IMR-90 (cell line): ENCODE measurements around the gene LRP1B. TPM values are rescaled to one million over a fixed set of nuclear protein-coding genes. Genes with fewer than 3 reads are reported as not detected.

Experiments used
- ATAC-seq: fragments of 200-7000 bp; cut with Tn5 transposase; 2 replicates; pipeline ENCODE4 v1.9.1; 2020; ENCODE audit warnings: low read depth, mild to moderate bottlenecking, moderate library complexity
- BruUV-seq: library from RNA; stranded (reverse); fragments of 400-500 nt; replicated peaks from 2 replicates; lab custom pipeline; 2021; lab: Mats Ljungman, UMichigan
- CTCF ChIA-PET: fragments of 300-600 bp; formaldehyde crosslinking; extraction: SDS; loops from one replicate; lab custom pipeline; 2021; ENCODE audit warnings: antibody characterized with exemption; lab: Yijun Ruan, JAX
- POLR2A ChIA-PET: fragments of 300-600 bp; sonication (Branson Sonifier 250); formaldehyde crosslinking; loops from one replicate; lab custom pipeline; 2022; ENCODE audit warnings: antibody characterized with exemption; ENCODE audit not compliant: unreplicated experiment; lab: Charles Lee
- DNase-seq: peaks from one replicate; pipeline ENCODE4 v3.0.0; 2013
- H2AFZ ChIP-seq: replicated peaks from 2 replicates; pipeline ENCODE3; 2013; ENCODE audit warnings: low read length, mild to moderate bottlenecking; ENCODE audit not compliant: poor library complexity
- H2AK5ac ChIP-seq: 2 replicates; pipeline ENCODE4 v1.6.1; 2013; ENCODE audit warnings: low read depth, low read length, inconsistent platforms
- H2AK9ac ChIP-seq: replicated peaks from 2 replicates; pipeline ENCODE3; 2013; ENCODE audit warnings: mild to moderate bottlenecking, low read depth, low read length, moderate library complexity; ENCODE audit not compliant: poor library complexity
- H2BK120ac ChIP-seq: 2 replicates; pipeline ENCODE4 v1.6.1; 2013; ENCODE audit warnings: low read depth, low read length, inconsistent platforms
- H2BK15ac ChIP-seq: 3 replicates; pipeline ENCODE4 v1.6.1; 2013; ENCODE audit warnings: low read depth, low read length, inconsistent platforms
- H2BK20ac ChIP-seq: 2 replicates; pipeline ENCODE4 v1.6.1; 2013; ENCODE audit warnings: low read depth, mild to moderate bottlenecking, inconsistent platforms, low read length, moderate library complexity
- H2BK5ac ChIP-seq: 2 replicates; pipeline ENCODE4 v1.6.1; 2013; ENCODE audit warnings: mild to moderate bottlenecking, low read depth, low read length, inconsistent platforms; ENCODE audit not compliant: poor library complexity, severe bottlenecking
- H3K14ac ChIP-seq: replicated peaks from 2 replicates; pipeline ENCODE4 v1.6.1; 2013; ENCODE audit warnings: low read depth, low read length, inconsistent platforms
- H3K18ac ChIP-seq: 2 replicates; pipeline ENCODE4 v1.6.1; 2013; ENCODE audit warnings: low read depth, low read length, control low read depth
- H3K23ac ChIP-seq: 2 replicates; pipeline ENCODE4 v1.6.1; 2013; ENCODE audit warnings: low read depth, low read length, inconsistent platforms
- H3K27ac ChIP-seq: 2 replicates; pipeline ENCODE4 v1.5.1; 2013; ENCODE audit warnings: mild to moderate bottlenecking, control low read depth, low read length; ENCODE audit not compliant: insufficient read depth
- H3K27me3 ChIP-seq: 2 replicates; pipeline ENCODE4 v1.6.1; 2013; ENCODE audit warnings: low read length; ENCODE audit not compliant: control insufficient read depth, insufficient read depth
- H3K36me3 ChIP-seq: 2 replicates; pipeline ENCODE4 v1.6.1; 2013; ENCODE audit warnings: low read length, mixed read lengths; ENCODE audit not compliant: control insufficient read depth, insufficient read depth
- H3K4ac ChIP-seq: 2 replicates; pipeline ENCODE4 v1.6.1; 2013; ENCODE audit warnings: low read depth, low read length, inconsistent platforms
- H3K4me1 ChIP-seq: 2 replicates; pipeline ENCODE4 v1.6.1; 2013; ENCODE audit warnings: low read length, mixed read lengths; ENCODE audit not compliant: control insufficient read depth, insufficient read depth
- H3K4me2 ChIP-seq: 2 replicates; pipeline ENCODE4 v1.6.1; 2013; ENCODE audit warnings: low read depth, mild to moderate bottlenecking, control low read depth, low read length, moderate library complexity
- H3K4me3 ChIP-seq: 2 replicates; pipeline ENCODE4 v1.5.1; 2013; ENCODE audit warnings: low read depth, mild to moderate bottlenecking, control low read depth, low read length, moderate library complexity; ENCODE audit not compliant: insufficient read depth
- H3K56ac ChIP-seq: 2 replicates; pipeline ENCODE4 v1.6.1; 2013; ENCODE audit warnings: low read length, inconsistent platforms; ENCODE audit not compliant: insufficient read depth; ENCODE audit errors: extremely low read depth
- H3K79me1 ChIP-seq, 2 experiments: 2 replicates each; pipeline ENCODE4 v1.6.1; 2013; ENCODE audit warnings: low read length in 2 of 2, inconsistent platforms in 1 of 2, low read depth in 1 of 2
- H3K9ac ChIP-seq: 2 replicates; pipeline ENCODE4 v1.6.1; 2013; ENCODE audit warnings: low read depth, low read length, control low read depth
- H3K9me1 ChIP-seq: 2 replicates; pipeline ENCODE4 v1.6.1; 2013; ENCODE audit warnings: low read length, inconsistent platforms; ENCODE audit not compliant: insufficient read depth
- H3K9me3 ChIP-seq: 2 replicates; pipeline ENCODE4 v1.6.1; 2013; ENCODE audit warnings: low read length; ENCODE audit not compliant: control insufficient read depth, insufficient read depth
- H4K20me1 ChIP-seq: 2 replicates; pipeline ENCODE4 v1.6.1; 2013; ENCODE audit warnings: low read length, inconsistent platforms; ENCODE audit not compliant: insufficient read depth
- H4K5ac ChIP-seq: 2 replicates; pipeline ENCODE4 v1.6.1; 2013; ENCODE audit warnings: mild to moderate bottlenecking, low read depth, low read length, control low read depth
- H4K8ac ChIP-seq, 2 experiments: 2 replicates each; pipeline ENCODE4 v1.6.1; 2013; ENCODE audit warnings: low read depth in 2 of 2, low read length in 2 of 2, control low read depth in 1 of 2, inconsistent platforms in 1 of 2
- H4K91ac ChIP-seq: 2 replicates; pipeline ENCODE4 v1.6.1; 2013; ENCODE audit warnings: low read depth, low read length, inconsistent platforms; ENCODE audit not compliant: insufficient read depth
- POLR2A ChIP-seq: IDR thresholded peaks from 2 replicates; pipeline ENCODE4 v1.6.1; 2012; ENCODE audit warnings: mild to moderate bottlenecking, low read depth, low read length
- RAD21 ChIP-seq: IDR thresholded peaks from 2 replicates; pipeline ENCODE4 v1.6.1; 2012; ENCODE audit warnings: low read length, improper control_type of control experiment
- SMC3 ChIP-seq: fragments of 150-350 bp; IDR thresholded peaks from 2 replicates; pipeline ENCODE4 v1.6.1; 2016; ENCODE audit warnings: low read depth, mild to moderate bottlenecking, antibody characterized with exemption, low read length, moderate library complexity
- dilution Hi-C: fragments of 300-500 bp; cut with HindIII; formaldehyde crosslinking; loops from one replicate; pipeline ENCODE4 v1.14.3; 2018; ENCODE audit warnings: low sequenced_read_pairs; ENCODE audit not compliant: unreplicated experiment
- in situ Hi-C: fragments of 300-500 bp; cut with MboI; formaldehyde crosslinking; loops from 3 replicates; pipeline ENCODE4 v1.14.3; 2019; ENCODE audit warnings: low sequenced_read_pairs, inconsistent platforms, mixed read lengths
- intact Hi-C: fragments of 100-400 bp; cut with micrococcal nuclease; formaldehyde crosslinking; loops from 2 replicates; pipeline ENCODE4 v1.10.0; 2022
- polyA plus RNA-seq, 3 experiments: library from polyadenylated mRNA; depleted of rRNA; stranded (reverse); fragments of >200 nt; gene quantifications; 2 replicates each; pipeline ENCODE4 v1.2.3, GENCODE V29; 2012; ENCODE audit warnings: low replicate concordance in 1 of 3
- total RNA-seq: library from RNA; depleted of rRNA; stranded (reverse); fragments of >200 nt; gene quantifications from 2 replicates; pipeline ENCODE4 v1.2.3, GENCODE V29; 2012
- TF ChIP-seq, protein P1 (sequence below): conservative IDR thresholded peaks from 2 replicates; pipeline ENCODE4 v1.5.1; 2012; ENCODE audit warnings: mild to moderate bottlenecking, low read depth, low read length, improper control_type of control experiment

LRP1B gene
- total and polyA plus RNA-seq, 2 of the 4 experiments (the other 2 are of a cell fraction): under 0.01 to 0.02 TPM

GRCh38 chr2:141199711-141200110, 931.1 kb downstream of the LRP1B start:
- no peak overlapping the region for H2AFZ ChIP-seq
- no peaks in the 10 kb centered on the region for H3K27me3 ChIP-seq
- H3K4ac ChIP-seq: no peak overlapping the region
- H2AK9ac ChIP-seq: no peak overlapping the region
- no peaks in the 10 kb centered on the region for H3K4me1 ChIP-seq
- H3K9ac ChIP-seq: no peak overlapping the region
- H3K56ac ChIP-seq: no peak overlapping the region
- H3K23ac ChIP-seq: no peak overlapping the region
- H3K79me1 ChIP-seq: no peaks in the 10 kb centered on the region
- no peak overlapping the region for H2BK15ac ChIP-seq
- in situ Hi-C loops (no loop called here), intact Hi-C loops (no loop called here), dilution Hi-C loops (no loop called here)
- H2BK5ac ChIP-seq: no peak overlapping the region
- no peaks in the 10 kb centered on the region for H4K20me1 ChIP-seq
- H3K9me3 ChIP-seq: no peaks in the 10 kb centered on the region
- no peak overlapping the region for H4K5ac ChIP-seq
- H3K14ac ChIP-seq: no peak overlapping the region
- H4K8ac ChIP-seq: no peak overlapping the region
- no peak overlapping the region for H3K18ac ChIP-seq
- H2AK5ac ChIP-seq: no peak overlapping the region
- DNase-seq (no peak), ATAC-seq (no peak)
- no peak overlapping the region for H2BK120ac ChIP-seq
- H3K4me2 ChIP-seq: no peak overlapping the region
- H3K9me1 ChIP-seq: no peaks in the 10 kb centered on the region
- H3K36me3 ChIP-seq: no peaks in the 10 kb centered on the region
- ChIA-PET POLR2A (interaction anchor here (0.6 kb wide), 1 partner anchor 703 kb away, joined by 3 read pairs; no protein-coding TSS in a partner anchor), CTCF (no interaction called here)
- BruUV-seq: no TSS peak
- H3K27ac ChIP-seq: no peak overlapping the region
- H2BK20ac ChIP-seq: no peak overlapping the region
- TF ChIP-seq, protein P1, sequence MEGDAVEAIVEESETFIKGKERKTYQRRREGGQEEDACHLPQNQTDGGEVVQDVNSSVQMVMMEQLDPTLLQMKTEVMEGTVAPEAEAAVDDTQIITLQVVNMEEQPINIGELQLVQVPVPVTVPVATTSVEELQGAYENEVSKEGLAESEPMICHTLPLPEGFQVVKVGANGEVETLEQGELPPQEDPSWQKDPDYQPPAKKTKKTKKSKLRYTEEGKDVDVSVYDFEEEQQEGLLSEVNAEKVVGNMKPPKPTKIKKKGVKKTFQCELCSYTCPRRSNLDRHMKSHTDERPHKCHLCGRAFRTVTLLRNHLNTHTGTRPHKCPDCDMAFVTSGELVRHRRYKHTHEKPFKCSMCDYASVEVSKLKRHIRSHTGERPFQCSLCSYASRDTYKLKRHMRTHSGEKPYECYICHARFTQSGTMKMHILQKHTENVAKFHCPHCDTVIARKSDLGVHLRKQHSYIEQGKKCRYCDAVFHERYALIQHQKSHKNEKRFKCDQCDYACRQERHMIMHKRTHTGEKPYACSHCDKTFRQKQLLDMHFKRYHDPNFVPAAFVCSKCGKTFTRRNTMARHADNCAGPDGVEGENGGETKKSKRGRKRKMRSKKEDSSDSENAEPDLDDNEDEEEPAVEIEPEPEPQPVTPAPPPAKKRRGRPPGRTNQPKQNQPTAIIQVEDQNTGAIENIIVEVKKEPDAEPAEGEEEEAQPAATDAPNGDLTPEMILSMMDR: no peak
- no peak for TF ChIP-seq SMC3
- no peak for TF ChIP-seq POLR2A
- no peak for TF ChIP-seq RAD21
- H4K91ac ChIP-seq: no peak overlapping the region
- no peak overlapping the region for H3K4me3 ChIP-seq
